ENCODE results near the gene EMC10.
"Not testable (repeated sequence)": the region's sequence is repeated elsewhere in the genome, so short reads cannot be mapped to it uniquely, and the experiment has no call there.

EMC10 gene

DNA sequence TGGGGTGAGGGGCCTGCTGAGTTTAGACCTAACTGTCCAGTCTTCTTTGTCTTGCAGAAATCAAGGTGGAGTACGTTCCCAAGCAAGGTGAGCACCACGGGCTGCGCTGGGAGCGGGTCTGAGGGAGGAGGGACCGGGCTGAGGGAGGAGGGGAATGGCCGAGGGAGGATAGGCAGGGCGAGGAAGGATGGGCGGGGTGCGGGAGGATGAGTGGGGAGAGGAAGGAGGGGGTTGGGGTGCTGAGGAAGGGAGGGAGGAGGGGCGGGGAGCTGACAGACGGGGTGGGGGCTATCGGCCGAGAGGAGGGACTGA, 25.1 kb upstream of the EMC10 start:
- DNase-seq (ENCODE audit: low spot score), result no peak

DNA sequence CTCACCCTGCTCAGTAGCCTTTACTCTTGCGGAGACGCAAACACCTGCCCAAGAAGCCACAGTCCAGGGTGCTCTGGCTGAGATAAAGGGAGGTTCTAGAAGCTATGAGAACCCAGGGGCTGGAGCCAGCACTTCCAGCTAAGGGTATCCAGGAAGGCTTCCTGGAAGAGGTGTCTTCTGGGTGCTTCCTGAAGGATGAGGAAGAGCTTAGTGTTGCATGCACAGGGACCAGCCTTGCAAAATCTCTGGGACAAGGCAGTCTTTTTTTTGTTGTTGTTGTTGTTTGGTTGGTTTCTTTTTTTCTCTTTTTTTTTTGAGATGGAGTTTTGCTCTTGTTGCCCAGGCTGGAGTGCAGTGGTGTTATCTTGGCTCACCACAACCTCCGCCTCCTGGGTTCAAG, 23.1 kb upstream of the EMC10 start:
- no peak for DNase-seq (ENCODE audit: low spot score)

DNA sequence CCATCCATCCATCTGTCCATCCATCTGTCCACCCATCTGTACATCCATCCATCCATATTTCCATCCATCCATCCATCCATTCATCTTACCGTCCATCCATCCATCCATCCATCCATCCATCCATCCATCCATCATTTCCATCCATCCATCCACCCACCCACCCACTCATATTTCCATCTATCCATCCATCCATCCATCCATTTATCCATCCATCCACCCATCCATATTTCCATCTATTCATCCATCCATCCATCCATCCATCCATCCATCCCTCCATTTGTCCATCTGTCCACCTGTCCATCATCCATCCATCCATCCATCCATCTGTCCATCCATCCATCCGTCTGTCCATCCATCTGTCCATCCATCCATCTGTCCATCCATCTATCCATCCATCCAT, 20.3 kb upstream of the EMC10 start:
- DNase-seq (ENCODE audit: low spot score), result no peak

DNA sequence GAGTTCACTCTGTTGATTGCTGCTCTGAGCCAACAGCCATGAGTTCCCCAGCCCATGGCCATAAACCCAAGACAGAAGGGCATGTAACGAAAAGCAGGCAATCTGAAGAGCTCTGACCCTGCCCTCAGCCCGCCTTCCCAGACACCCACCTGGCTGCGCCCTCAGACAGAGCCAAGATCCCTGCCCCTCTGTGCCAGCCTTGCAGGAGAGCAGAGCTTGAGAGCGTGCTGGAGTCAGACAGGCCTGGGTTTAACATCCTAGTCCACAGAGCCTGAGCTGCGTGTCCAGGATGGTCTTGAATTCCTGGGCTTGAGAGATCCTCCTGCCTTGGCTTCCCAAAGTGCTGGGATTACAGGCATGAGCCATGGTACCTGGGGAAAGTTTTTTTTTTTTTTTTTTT, 19.0 kb upstream of the EMC10 start:
- DNase-seq (ENCODE audit: low spot score), result no peak

DNA sequence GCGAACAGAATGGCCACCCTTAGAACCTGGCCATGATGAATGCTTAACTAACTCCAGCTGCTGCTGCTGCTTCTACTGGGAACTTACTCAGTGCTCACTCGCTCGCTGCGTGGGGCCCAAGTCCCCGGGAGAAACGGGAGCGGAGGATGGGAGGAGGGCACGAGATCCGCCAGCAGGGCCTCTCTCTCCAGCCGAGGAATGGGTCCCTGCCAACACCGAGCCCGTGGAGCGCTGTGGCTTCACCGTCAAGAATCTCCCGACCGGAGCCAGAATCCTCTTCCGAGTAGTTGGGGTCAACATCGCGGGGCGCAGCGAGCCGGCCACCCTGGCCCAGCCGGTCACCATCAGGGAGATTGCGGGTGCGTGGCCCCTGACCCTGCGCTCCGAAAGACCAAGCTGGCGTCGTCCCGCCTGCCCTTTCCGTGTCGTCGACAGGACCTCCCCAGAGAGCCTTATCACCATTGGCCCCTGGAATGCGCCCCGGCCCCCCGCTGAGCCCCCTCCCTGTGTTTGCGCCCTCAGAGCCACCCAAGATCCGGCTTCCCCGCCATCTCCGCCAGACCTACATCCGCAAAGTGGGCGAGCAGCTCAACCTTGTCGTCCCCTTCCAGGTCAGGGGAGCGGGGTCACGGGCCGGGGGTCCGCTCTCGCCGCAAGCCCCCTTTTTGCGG, 17.8 kb upstream of the EMC10 start:
- DNase-seq (ENCODE audit: low spot score), result no peak

DNA sequence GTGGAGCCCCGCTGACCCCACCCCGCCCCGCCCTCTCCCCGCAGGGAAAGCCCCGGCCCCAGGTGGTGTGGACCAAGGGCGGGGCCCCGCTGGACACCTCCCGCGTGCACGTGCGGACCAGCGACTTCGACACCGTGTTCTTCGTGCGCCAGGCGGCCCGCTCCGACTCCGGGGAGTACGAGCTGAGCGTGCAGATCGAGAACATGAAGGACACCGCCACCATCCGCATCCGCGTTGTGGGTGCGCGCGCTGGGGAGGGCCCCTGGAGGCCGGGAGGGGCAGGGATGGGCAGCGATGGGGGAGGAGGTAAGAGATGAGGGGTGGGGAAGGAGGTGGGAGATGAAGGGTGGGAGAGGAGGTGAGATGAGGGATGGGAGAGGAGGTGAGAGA, 17.2 kb upstream of the EMC10 start:
- no peak for DNase-seq (ENCODE audit: low spot score)

DNA sequence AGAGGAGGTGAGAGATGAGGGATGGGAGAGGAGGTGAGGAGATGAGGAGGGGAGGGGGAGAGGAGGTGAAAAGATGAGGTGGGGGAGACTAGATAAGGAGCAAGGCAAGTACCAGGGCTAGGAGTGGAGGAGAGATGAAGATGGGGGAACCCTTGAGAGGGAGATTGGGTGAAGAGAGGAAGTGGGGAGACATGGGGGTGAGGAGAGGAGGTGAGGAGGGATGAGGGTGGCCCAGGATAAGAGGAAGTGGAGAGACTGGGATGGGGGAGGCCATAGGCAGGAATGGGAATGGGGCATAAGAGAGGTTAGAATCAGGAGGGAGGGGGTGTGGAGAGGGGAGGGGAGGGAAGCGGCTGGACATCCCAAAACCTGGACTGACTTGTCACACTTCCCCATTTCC, 16.7 kb upstream of the EMC10 start:
- no peak for DNase-seq (ENCODE audit: low spot score)

DNA sequence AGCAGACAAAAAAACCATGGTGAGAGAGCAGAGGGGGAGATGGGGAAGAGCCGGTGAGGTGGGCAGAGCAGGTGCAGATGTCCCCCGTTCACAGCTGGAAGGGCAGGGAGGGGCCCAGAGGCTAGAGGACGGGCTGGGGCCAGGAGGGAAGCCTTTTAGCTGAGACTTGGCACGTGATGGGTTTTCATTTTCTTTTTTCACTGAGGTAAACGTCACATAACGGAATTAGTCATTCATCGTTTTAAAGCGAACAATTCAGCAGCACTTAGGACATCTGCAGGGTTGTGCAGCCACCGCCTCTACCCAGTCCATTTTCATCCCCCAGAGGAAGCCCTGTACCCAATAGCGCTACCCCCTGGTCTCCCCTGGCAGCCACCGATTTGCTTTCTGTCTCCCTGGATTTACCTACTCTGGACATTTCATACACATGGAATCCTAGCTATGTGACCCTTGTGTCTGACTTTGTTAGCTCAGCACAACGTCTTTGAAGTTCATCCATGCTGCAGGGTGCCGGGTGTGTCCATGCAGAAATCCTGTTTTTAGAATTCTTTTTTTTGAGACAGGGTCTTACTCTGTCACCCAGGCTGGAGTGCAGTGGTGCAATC, 16.0 kb upstream of the EMC10 start:
- DNase-seq (ENCODE audit: low spot score), result no peak

DNA sequence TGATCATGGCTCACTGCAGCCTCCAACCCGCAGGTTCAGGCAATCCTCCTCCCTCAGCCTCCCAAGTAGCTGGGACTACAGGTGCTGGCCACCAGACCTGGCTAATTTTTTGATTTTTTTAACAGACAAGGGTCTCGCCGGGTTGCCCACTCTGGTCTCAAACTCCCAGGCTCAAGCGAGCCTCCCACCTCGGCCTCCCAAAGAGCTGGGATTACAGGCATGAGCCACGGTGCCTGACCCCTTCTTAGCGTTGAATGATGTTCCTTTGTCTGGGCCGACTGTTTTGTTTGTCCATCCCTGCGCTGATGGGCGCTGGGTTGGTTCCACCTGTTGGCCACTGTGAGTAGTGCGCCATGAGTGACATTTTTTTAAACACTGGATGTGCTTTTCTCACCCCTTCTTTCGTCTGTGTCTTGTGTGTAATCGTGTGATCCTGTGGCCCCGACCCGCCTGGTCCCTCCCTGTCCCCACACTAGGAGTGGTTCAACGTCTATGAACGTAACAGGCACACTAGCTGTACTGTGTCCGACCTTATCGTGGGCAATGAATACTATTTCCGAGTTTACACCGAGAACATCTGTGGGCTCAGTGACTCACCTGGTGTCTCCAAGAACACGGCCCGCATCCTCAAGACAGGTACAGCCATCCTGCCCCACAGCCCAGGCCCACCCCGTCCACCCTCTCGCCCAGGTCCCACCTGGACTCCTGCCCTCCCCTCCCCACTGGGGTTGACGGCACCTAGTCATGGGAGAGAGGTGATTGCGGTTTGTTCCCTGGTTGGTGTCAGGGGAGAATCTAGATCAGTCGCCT, 15.0 kb upstream of the EMC10 start:
- DNase-seq (ENCODE audit: low spot score), result peak; percentile 58

DNA sequence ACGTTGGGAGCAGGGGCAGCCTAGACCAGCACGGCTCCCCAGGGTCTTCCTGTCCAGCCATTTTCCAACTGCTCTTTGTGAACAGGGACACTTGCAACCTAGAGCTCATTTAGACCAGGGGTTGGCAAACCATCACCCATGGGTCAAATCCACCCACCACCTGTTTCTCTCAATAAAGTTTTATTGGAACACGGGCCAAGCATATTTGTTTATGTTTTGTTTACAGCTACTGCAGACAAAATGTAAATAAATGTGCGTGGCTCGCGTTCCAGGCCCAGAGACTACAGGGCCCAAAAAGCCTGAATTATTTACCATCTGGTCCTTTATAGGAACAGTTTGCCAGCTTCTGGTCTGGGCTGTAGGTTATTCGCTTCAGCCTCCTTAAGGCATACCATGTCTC, 13.3 kb upstream of the EMC10 start:
- no peak for DNase-seq (ENCODE audit: low spot score)

DNA sequence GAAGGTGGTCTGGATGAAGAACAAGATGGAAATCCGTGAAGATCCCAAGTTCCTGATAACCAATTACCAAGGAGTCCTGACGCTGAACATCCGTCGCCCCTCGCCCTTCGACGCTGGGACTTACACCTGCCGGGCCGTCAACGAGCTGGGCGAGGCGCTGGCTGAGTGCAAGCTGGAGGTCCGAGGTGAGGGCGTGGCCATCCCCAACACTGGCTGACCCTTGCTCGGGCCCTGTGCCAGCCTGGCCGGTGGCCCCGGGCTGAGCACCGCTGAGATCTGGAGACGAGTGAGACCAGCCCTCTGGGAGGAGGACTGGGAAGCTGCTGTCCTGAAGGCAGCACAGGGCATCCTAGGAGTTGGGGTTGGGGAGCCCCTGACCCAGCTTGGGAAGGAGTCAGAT, 12.0 kb upstream of the EMC10 start:
- no peak for DNase-seq (ENCODE audit: low spot score)

DNA sequence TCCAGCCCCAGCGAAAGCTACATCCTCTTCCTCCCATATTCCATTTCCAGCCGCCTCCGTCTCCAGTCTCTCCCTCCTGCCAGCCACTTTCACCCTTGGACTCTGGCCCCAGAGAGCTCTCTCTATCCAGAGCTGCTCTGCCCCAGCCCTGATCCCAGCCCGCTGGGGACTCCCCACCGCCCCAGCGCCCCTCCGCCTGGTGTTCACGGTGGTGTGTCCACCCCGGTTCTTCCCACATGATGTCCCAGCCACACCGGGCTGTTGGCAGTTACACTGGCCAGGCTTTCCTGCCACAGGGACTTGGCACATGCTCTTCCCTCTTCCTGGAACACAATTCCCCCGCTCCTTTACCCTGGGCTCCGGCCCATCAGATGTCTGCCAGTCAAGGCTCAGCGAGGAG, 11.3 kb upstream of the EMC10 start:
- no peak for DNase-seq (ENCODE audit: low spot score)

DNA sequence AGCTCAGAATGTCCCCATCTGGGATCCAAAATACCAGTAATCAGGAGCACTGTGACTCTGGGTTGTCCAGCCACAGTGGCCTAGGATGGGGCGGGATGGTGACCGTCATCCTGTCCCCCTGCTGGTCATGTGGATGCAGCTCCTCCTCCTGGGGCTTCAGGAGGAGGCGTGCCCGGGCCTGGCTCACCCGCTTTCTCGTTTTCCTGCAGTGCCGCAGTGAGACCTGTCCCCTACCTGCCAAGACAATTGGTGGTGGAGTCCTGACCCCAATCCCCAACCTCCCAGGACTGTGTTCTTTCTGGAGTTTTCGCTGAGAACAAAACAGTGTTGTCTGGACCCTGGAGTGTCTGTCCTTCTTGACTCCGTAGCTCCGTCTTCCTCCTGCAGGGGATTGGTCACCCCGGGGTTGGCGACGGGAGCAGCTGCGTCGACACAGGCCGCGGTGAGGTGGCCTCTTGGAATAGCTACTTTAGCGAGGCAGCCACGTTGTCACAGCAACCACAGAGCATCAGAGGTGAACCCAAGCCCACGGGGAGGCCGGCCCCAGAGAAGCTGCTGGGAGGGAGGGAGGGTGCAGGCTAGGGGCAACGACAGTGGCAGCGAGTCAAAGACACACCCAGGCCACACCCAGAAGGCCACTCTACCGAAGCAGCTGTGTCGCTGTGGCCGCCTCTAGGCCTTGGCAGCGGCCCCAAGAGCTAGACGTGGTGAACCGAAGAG, 10.2 kb upstream of the EMC10 start:
- no peak for DNase-seq (ENCODE audit: low spot score)

DNA sequence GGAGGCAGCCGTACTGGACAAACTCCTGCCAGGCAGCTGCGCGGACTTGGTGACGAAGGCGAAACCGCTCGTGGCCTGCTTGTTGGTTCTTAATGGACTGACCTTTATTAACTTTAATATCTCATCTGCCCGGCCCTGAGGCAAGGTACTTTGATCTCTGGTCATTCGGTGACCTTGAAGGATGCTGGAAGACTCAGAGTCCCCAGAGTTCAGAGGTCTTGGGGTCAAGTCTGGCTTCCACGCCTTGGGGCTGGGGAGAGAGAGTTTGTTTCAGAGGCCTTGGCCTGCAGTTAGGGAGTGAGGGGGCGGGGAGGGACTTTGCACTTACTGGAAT, 9.6 kb upstream of the EMC10 start:
- DNase-seq (ENCODE audit: low spot score), result no peak

DNA sequence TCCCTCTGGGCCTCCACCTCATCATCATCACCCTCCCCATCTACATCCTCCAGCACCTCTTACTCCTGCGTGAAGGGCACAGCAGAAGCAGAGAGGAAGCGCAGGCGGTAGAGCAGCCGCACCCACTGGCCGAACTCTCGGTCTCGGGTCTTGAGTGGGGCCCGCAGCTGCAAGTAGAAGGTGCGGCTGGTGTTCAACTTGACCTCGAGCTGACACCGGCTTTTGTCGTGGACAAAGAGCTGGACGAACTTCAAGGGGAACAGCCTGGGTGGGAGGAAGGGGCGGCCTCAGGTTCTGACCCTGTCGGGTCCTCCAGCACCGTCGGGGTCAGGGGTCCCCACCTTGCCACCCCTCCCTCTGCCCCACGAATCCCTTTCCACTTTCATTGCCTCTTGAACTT, 8.7 kb upstream of the EMC10 start:
- DNase-seq (ENCODE audit: low spot score), result no peak

DNA sequence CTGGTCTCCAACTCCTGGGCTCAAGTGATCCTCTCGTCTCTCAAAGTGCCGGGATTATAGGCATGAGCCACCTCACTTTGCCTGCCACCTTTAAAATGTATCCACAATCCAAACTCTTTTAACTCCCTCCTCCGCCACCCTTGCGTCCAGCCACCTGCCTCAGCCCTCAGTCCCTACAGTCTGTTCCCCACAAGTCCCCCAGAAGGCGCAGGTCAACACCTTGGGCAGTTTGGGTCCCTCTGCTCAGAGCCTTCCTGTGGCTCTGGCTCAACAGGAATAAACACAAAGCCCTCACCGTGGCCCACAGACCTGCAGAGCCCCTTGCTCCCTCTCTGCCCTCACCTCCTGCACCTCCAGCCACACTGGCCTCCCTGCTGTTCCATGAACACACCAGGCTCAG, 7.5 kb upstream of the EMC10 start:
- DNase-seq (ENCODE audit: low spot score), result no peak

DNA sequence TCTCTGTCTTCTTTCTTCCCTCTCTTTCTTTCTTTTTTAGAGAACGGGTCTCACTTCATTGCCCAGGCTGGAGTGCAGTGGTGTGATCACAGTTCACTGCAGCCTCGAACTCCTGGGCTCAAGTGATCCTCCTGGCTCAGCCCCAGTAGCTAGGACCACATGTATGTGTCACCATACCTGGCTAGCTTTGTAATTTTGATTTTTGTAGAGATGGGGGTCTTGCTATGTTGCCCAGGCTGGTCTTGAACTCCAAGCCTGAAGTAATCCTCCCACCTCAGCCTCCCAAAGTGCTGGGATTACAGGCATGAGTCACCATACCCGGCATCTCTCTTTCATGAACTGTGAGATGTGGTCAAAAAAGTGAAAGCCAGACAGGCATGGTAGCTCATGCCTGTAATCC, 3.0 kb upstream of the EMC10 start:
- not testable (repeated sequence) for DNase-seq (ENCODE audit: low spot score)

DNA sequence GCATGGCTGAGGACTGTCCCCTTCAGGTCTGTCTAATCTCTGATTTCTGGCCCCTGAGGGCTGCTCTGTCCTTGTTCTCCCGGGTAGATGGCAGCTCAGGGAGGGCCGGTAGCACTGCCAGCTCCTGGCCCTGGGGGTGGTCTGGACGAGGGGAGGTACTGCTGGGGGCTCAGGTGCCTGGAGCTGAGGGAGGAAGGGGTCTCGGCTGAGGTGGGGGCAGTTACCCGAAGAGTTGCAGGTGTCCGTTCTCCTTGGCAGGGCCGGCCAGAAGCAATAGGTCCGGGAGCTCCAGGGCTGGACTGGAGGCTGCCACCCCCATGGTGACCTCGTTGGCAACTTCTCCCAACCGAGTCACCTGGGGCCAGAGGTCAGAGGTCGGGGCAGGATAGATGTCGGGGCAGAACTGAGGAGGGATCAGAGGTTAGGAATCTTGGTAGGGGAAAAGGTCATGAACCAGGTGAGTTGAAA, 1.2 kb upstream of the EMC10 start:
- no peak for DNase-seq (ENCODE audit: low spot score)

DNA sequence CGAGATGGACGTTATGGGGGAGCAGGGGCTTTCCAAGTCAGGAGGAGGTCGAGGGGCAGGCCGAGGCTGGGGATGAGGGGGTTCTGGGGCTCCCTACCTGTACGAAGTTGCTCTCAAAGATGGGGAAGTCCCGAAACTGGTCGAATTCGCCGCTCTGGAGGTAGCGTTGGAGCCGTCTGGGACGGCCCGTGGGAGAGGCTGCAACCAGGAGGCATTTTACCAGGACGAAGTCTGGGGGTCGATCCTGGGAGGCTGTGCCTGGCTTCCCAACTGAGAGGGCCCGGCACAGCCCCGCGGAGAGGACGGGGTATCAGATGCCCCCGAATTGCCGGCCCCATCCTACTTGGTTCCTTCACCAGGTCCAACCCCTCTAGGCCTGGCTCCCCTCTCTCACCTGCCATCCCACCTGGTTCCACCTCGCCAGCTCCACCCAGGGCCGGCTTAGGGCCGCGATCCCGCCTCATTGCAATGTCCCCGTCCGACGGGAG, 527 bp upstream of the EMC10 start:
- DNase-seq (ENCODE audit: low spot score), result no peak

DNA sequence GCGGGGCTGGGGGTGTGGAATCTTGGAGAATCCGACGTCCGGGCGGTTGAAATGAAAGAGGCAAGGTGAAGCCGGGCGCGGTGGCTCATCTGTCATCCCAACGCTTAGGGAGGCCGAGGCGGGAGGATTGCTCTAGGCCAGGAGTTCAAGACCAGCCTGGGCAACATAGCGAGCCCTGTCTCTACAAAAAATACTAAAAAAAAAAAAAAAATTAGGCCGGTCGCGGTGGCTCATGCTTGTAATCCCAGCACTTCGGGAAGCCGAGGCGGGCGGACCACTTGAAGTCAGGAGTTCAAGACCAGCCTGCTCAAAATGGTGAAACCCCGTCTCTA, 566 bp downstream of the EMC10 start:
- DNase-seq (ENCODE audit: low spot score), result no peak

DNA sequence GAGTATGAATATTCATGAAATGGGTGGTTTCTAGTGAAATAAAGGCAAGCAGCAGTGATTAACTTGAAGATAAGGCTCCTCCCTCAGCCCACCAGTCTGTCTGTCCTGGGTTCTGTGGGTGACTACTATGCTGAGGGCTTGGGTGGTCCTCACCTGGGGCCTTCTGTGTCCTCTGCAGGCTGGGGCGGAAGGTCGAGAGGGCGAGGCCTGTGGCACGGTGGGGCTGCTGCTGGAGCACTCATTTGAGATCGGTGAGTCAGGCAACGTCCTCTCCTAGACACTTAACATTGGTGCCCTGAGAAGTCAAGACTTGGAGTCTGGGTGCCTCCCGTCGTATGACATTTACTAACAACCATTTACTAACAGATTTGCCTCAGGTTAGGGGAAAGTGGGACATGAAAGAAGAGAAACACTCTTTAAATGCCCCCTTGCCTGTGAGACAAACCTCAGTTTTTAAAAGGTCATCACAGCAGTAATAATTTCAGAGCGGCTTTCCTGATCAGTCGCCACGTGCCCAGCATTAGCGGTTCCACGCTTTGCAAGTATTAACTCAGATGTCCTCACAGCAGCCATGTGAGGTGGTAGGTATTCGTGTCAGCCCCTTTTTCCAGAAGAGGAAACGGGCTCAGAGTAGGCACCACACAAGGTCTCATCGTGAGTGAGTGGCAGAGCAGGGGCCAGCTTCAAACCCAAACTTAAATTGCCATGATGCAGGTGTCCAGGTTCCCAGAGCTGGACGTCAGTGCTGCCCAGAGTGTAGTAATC, 1.6 kb downstream of the EMC10 start:
- no peak for DNase-seq (ENCODE audit: low spot score)

All from pons (tissue), 1 donor.